Nephron progenitor cell (in vitro differentiated cells): Measurements from ENCODE around the gene FAM83E.

ENCODE experiments used
- DNase-seq: peaks from one replicate; pipeline ENCODE4 v3.0.0; 2021
- H3K27ac Mint-ChIP-seq: 2 replicates; pipeline ENCODE4 v1.8.0; 2021; ENCODE audit warnings: mild to moderate bottlenecking, moderate library complexity, mixed read lengths
- H3K27me3 Mint-ChIP-seq: 2 replicates; pipeline ENCODE4 v1.8.0; 2021; ENCODE audit warnings: mild to moderate bottlenecking, low read depth, mixed read lengths; ENCODE audit not compliant: poor library complexity
- H3K36me3 Mint-ChIP-seq: 2 replicates; pipeline ENCODE4 v1.8.0; 2021; ENCODE audit warnings: low read depth, mixed read lengths
- H3K4me1 Mint-ChIP-seq: 2 replicates; pipeline ENCODE4 v1.8.0; 2021; ENCODE audit warnings: mixed read lengths
- H3K4me3 Mint-ChIP-seq: 2 replicates; pipeline ENCODE4 v1.8.0; 2021; ENCODE audit warnings: mild to moderate bottlenecking, moderate library complexity, mixed read lengths
- H3K9me3 Mint-ChIP-seq: 2 replicates; pipeline ENCODE4 v1.8.0; 2021; ENCODE audit warnings: mild to moderate bottlenecking, moderate library complexity, mixed read lengths
- TF ChIP-seq, protein P1 (sequence below): fragments of 200-600 bp; sonication (generic); IDR thresholded peaks from 2 replicates; pipeline ENCODE4 v1.5.0; 2021; ENCODE audit warnings: antibody characterized with exemption

FAM83E gene

DNA sequence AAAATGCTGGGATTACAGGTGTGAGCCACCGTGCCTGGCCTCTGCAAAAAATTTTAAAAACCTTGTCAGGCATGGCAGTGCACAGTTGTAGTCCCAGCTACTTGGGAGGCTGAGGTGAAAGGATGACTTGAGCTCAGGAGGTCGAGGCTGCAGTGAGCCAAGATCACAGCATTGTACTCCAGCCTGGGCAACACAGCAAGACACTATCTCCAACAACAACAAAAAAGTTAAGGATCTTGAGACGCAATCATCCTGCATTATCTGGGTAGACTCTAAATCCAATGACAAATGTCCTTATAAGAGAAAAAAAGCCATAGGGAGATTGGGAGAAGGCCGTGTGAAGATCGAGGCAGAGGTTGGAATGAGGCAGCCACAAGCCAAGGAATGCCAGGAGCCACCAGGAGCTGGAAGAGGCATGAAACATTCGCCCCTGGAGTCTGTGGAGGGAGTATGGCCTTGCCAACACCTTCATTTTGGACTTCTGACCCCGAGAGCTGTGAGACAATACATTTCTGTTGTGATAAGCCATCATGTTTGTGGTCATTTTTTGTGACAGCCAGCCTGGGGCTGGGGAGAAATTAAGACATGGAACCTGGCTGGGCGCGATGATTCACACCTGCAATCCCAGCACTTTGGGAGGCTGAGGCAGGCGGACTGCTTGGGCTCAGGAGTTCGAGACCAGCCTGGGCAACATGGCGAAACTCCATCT is 36.3 kb upstream of the FAM83E start:
- H3K27me3 Mint-ChIP-seq: peaks cover 2% of the 10 kb centered on the region
- peaks cover 25% of the 10 kb centered on the region for H3K4me1 Mint-ChIP-seq
- H3K9me3 Mint-ChIP-seq: no peaks in the 10 kb centered on the region
- H3K27ac Mint-ChIP-seq: no peak overlapping the region
- H3K36me3 Mint-ChIP-seq: no peaks in the 10 kb centered on the region
- no peak for DNase-seq
- TF ChIP-seq, protein P1, sequence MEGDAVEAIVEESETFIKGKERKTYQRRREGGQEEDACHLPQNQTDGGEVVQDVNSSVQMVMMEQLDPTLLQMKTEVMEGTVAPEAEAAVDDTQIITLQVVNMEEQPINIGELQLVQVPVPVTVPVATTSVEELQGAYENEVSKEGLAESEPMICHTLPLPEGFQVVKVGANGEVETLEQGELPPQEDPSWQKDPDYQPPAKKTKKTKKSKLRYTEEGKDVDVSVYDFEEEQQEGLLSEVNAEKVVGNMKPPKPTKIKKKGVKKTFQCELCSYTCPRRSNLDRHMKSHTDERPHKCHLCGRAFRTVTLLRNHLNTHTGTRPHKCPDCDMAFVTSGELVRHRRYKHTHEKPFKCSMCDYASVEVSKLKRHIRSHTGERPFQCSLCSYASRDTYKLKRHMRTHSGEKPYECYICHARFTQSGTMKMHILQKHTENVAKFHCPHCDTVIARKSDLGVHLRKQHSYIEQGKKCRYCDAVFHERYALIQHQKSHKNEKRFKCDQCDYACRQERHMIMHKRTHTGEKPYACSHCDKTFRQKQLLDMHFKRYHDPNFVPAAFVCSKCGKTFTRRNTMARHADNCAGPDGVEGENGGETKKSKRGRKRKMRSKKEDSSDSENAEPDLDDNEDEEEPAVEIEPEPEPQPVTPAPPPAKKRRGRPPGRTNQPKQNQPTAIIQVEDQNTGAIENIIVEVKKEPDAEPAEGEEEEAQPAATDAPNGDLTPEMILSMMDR: no peak
- no peak overlapping the region for H3K4me3 Mint-ChIP-seq

DNA sequence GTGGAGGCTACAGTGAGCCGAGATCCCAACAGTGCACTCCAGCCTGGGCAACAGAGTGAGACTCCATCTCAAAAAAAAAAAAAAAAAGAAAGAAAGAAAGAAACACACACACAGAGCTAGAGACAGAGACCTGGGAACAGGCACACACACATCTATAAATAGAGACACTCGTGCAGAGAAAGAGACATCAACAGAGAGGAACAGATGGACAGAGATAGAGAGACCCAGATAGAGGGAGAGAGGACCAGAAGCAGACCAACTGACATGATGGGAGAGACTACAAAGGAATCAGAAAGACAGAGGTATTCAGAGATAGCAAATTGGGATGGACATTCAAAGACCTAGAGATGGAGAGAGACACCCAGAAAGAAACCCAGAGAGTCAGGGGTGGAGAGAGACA is 33.3 kb upstream of the FAM83E start:
- Mint-ChIP-seq H3K4me1 (peaks cover 32% of the 10 kb centered on the region), H3K27ac (no peak overlapping the region), H3K27me3 (peaks cover 6% of the 10 kb centered on the region), H3K9me3 (no peaks in the 10 kb centered on the region), H3K36me3 (no peaks in the 10 kb centered on the region), H3K4me3 (no peak overlapping the region)
- TF ChIP-seq, protein P1: no peak
- no peak for DNase-seq

DNA sequence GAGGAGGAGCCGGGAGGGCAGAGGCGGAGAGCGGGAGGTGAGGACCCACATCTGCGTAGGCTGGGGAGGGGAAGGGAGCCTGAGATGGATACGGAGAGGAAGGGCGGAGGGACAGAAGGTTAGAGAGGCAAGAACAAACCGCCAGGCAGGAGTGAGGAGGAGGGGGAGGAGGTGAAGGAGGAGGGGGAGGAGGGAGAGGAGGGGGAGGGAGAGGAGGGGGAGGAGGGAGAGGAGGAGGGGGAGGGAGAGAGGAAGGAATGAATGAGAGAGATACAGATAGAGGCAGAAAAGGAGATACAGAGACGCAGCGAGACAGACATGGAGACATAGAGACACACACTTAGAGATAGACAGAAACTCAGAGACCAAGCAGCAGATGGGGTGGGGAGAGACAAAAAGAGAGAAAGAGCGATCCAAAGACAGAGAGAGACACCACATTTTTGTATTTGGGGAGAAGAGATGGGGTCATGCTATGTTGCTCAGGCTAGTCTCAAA is 31.9 kb upstream of the FAM83E start:
- peak overlapping the region; percentile 20 for H3K4me3 Mint-ChIP-seq
- no peaks in the 10 kb centered on the region for H3K9me3 Mint-ChIP-seq
- H3K27ac Mint-ChIP-seq: no peak overlapping the region
- no peaks in the 10 kb centered on the region for H3K36me3 Mint-ChIP-seq
- peaks cover 9% of the 10 kb centered on the region for H3K27me3 Mint-ChIP-seq
- peaks cover 32% of the 10 kb centered on the region for H3K4me1 Mint-ChIP-seq
- no peak for DNase-seq
- TF ChIP-seq, protein P1: no peak

DNA sequence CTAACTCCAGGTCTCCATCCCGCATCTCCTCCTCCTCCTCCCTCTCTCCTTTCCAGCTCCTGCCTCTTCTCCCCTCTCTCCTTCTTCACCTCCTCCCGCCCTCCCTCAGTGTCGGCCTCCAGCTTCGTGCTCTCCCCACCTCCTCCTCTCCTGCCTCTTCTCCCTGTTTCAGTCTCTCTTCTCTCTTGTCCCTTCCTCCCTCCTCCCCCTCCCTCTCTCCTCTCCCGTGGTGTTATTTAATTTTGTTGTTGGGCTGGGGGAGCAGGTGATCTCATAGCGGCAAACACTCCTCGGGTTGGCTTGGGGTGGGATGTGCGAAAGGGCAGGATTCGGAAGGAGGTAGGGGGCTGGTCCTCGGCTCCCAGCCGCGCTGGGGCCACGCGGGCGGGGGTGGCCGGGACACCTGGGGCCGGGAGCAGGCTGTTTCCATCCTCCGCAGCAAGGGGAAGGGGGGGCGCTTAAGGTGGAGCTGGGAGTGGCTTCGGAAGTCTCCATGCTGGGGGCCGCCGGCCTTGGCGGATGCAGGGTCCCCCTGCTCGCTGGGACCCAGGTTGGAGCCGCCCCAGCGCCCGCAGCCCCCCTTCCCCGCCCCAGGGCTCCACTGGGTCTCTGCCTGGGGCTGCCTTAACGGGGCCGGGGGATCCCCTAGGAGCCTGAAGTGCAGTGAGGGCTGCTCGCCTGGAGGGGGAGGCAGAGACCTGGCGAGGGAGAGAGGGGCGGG is 31.3 kb upstream of the FAM83E start, which contains the start of gene CA11:
TSS of gene CA11 (minus strand) at position 187 of the 721 bp plus-strand sequence. CDS start 555 bp downstream, outside the sequence.
- H3K36me3 Mint-ChIP-seq: no peaks in the 10 kb centered on the region
- peaks cover 9% of the 10 kb centered on the region for H3K27me3 Mint-ChIP-seq
- DNase-seq: peak; percentile 92
- TF ChIP-seq, protein P1: peak; percentile 76
- H3K9me3 Mint-ChIP-seq: no peaks in the 10 kb centered on the region
- peak within 1 kb of the TSS; percentile 28 for H3K27ac Mint-ChIP-seq
- H3K4me3 Mint-ChIP-seq: peak within 1 kb of the TSS; percentile 92
- peaks cover 32% of the 10 kb centered on the region for H3K4me1 Mint-ChIP-seq

DNA sequence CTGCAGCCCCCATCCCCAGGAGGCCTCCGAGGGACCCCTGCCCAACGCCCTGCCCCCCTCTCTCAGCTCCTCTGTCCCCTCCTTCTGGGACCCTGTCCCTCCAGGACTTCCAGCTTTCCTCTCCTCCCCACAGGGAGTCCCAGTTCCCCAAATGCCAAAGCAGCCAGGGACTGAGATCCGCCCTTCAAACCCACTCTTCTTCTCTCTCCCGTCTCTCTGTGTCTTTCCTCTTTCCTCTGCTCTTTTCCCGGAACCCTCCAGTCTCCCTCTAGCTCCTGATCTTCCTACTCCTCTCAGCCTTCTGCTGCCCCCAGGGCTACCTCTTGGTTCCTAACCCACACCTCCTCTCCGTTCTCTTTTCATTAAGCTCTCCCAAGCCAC is 30.7 kb upstream of the FAM83E start:
- peaks cover 13% of the 10 kb centered on the region for H3K27me3 Mint-ChIP-seq
- TF ChIP-seq, protein P1: no peak
- DNase-seq: no peak
- no peaks in the 10 kb centered on the region for H3K36me3 Mint-ChIP-seq
- H3K4me3 Mint-ChIP-seq: peak overlapping the region; percentile 92
- H3K27ac Mint-ChIP-seq: peak overlapping the region; percentile 28
- no peaks in the 10 kb centered on the region for H3K9me3 Mint-ChIP-seq
- H3K4me1 Mint-ChIP-seq: peaks cover 32% of the 10 kb centered on the region
